Measurements from ENCODE around the gene BAK1. TPM values are rescaled to one million over a fixed set of nuclear protein-coding genes. Genes with fewer than 3 reads are reported as not detected.

BAK1 gene
- total RNA-seq, 1 experiment from 2014 or later = 31.5 TPM

DNA sequence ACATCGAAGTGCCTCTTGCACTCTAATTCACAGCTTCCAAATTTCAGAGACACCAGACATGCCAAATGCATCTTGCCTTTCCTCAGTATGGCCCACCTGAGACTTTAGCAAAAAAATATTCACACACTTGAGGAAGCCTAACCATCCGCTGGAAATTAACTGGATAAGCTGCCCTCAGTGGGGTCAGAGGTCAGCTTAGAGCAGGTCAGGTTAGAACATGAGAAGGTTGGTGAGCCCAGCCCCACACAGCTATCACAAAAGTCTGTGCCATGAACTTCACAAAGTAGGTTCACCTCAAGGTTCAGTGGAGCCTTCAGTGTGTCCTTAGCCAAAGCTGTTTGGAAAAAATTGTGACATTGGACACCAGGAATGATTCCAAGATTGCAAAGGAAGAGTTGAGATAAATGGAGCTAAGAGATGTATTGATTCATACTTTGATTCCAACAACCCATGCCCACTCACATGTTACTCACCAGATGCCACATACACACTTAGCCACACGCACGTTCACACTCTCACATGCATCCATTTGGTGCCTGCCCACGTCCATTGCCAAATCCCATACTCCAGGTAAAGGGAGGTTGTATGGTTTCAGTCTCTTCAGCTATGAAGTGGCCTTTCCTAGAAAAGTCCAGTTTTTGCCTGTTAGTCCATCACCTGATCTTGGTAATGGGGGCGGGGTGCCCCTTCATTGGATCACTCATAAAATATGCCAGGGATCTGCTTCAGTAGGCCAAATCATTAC is 11.1 kb downstream of the BAK1 start:
- no peaks in the 10 kb centered on the region for H3K27me3 ChIP-seq (ENCODE audit: control insufficient read depth, insufficient read depth, low read length)
- TF ChIP-seq POLR2AphosphoS5 (IDR thresholded peaks at IDR 0.05; ENCODE audit: low read depth, low read length) (no peak), TCF7L2 (IDR thresholded peaks at IDR 0.05; ENCODE audit: low read depth, low read length) (no peak), SIN3A (IDR thresholded peaks at IDR 0.05; ENCODE audit: borderline replicate concordance, insufficient read depth, low read depth, low read length) (no peak), CTCF (IDR thresholded peaks at IDR 0.05) (no peak)
- POLR2A ChIA-PET = interaction anchor here (0.7 kb wide), 1 partner anchor 129 kb away, joined by 3 read pairs; no protein-coding TSS in a partner anchor
- in situ Hi-C loops (cut with HindIII; ENCODE audit: low pct_unique_long_range_greater_than_20kb, low sequenced_read_pairs) = no loop called here
- no peak overlapping the region for H3K4me3 ChIP-seq (ENCODE audit: low read depth in 2 of 2, low read length in 2 of 2)
- DNase-seq (ENCODE audit: low read depth, low spot score) (no peak), ATAC-seq (no peak)
- CTCF ChIA-PET = no interaction called here
- H3K4me1 ChIP-seq (ENCODE audit: control insufficient read depth, insufficient read depth, low read length) = peaks cover 3% of the 10 kb centered on the region
- intact Hi-C loops (cut with micrococcal nuclease; ENCODE audit: unreplicated experiment) = no loop called here
- H3K36me3 ChIP-seq (ENCODE audit: control insufficient read depth, insufficient read depth, low read length) = no peaks in the 10 kb centered on the region
- BruUV-seq (replicated peaks) = no TSS peak
- no peak overlapping the region for H3K27ac ChIP-seq (ENCODE audit: low read length)
- H3K9me3 ChIP-seq (ENCODE audit: control insufficient read depth, insufficient read depth, low read depth, low read length) = no peaks in the 10 kb centered on the region

GRCh38 chr6:33567836-33568235 is 12.2 kb downstream of the BAK1 start:
- in situ Hi-C loops (cut with HindIII; ENCODE audit: low pct_unique_long_range_greater_than_20kb, low sequenced_read_pairs) = no loop called here
- no peaks in the 10 kb centered on the region for H3K36me3 ChIP-seq (ENCODE audit: control insufficient read depth, insufficient read depth, low read length)
- H3K27me3 ChIP-seq (ENCODE audit: control insufficient read depth, insufficient read depth, low read length) = no peaks in the 10 kb centered on the region
- no peaks in the 10 kb centered on the region for H3K9me3 ChIP-seq (ENCODE audit: control insufficient read depth, insufficient read depth, low read depth, low read length)
- no TSS peak for BruUV-seq (replicated peaks)
- ATAC-seq (no peak), DNase-seq (ENCODE audit: low read depth, low spot score) (no peak)
- ChIA-PET POLR2A (no interaction called here), CTCF (no interaction called here)
- TF ChIP-seq POLR2AphosphoS5 (IDR thresholded peaks at IDR 0.05; ENCODE audit: low read depth, low read length) (no peak), SIN3A (IDR thresholded peaks at IDR 0.05; ENCODE audit: borderline replicate concordance, insufficient read depth, low read depth, low read length) (no peak)
- TF ChIP-seq, protein P1, sequence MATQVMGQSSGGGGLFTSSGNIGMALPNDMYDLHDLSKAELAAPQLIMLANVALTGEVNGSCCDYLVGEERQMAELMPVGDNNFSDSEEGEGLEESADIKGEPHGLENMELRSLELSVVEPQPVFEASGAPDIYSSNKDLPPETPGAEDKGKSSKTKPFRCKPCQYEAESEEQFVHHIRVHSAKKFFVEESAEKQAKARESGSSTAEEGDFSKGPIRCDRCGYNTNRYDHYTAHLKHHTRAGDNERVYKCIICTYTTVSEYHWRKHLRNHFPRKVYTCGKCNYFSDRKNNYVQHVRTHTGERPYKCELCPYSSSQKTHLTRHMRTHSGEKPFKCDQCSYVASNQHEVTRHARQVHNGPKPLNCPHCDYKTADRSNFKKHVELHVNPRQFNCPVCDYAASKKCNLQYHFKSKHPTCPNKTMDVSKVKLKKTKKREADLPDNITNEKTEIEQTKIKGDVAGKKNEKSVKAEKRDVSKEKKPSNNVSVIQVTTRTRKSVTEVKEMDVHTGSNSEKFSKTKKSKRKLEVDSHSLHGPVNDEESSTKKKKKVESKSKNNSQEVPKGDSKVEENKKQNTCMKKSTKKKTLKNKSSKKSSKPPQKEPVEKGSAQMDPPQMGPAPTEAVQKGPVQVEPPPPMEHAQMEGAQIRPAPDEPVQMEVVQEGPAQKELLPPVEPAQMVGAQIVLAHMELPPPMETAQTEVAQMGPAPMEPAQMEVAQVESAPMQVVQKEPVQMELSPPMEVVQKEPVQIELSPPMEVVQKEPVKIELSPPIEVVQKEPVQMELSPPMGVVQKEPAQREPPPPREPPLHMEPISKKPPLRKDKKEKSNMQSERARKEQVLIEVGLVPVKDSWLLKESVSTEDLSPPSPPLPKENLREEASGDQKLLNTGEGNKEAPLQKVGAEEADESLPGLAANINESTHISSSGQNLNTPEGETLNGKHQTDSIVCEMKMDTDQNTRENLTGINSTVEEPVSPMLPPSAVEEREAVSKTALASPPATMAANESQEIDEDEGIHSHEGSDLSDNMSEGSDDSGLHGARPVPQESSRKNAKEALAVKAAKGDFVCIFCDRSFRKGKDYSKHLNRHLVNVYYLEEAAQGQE (IDR thresholded peaks at IDR 0.05; ENCODE audit: insufficient read depth in 1 of 2, low read depth in 2 of 2, low read length in 1 of 2) = no peak
- peaks cover 3% of the 10 kb centered on the region for H3K4me1 ChIP-seq (ENCODE audit: control insufficient read depth, insufficient read depth, low read length)
- intact Hi-C loops (cut with micrococcal nuclease; ENCODE audit: unreplicated experiment) = no loop called here
- H3K27ac ChIP-seq (ENCODE audit: low read length) = no peak overlapping the region
- no peak overlapping the region for H3K4me3 ChIP-seq (ENCODE audit: low read depth in 2 of 2, low read length in 2 of 2)
